Activated CD4-positive, alpha-beta T cell treated with anti-CD3 and anti-CD28 coated beads for 24 hours (primary cell): ENCODE measurements around the gene TTYH3.

ENCODE experiments used
- DNase-seq, 2 donors: peaks; one replicate each; pipeline ENCODE4 v3.0.0-alpha.2; 2020; ENCODE audit warnings: low read depth in 2 of 2

TTYH3 gene

DNA sequence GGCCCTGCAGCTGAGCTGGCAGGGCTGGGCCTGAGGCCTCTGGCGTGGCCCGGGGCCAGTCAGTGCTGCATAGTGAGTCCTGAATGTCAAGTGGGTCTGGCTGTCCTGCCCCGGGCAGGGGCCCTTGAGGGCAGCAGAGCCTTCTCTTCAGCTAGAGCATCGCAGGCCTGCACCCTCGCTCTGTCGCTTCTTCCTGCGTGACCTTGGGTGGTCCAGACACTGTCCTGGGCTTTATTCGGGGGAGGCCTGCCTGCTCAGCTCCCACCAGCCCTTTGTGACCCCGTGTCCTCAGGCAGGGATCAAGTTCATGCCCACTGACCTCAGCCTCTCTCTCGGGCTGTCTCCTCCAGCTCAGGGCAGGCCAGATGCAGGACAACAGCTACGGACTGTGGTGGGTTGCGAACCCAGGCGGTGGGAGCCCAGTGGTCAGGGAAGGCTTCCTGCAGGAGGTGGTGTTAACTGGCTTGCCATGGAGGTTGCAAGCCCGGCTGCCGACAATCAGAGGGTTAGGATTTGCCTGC lies 3.4 kb downstream of the TTYH3 start:
- no peak for DNase-seq

GRCh38 chr7:2635810-2636701 lies 4.3 kb downstream of the TTYH3 start:
- DNase-seq = no peak

- DNase-seq = no peak
Observed at GRCh38 chr7:2637066-2637471, 5.3 kb downstream of the TTYH3 start.

DNA sequence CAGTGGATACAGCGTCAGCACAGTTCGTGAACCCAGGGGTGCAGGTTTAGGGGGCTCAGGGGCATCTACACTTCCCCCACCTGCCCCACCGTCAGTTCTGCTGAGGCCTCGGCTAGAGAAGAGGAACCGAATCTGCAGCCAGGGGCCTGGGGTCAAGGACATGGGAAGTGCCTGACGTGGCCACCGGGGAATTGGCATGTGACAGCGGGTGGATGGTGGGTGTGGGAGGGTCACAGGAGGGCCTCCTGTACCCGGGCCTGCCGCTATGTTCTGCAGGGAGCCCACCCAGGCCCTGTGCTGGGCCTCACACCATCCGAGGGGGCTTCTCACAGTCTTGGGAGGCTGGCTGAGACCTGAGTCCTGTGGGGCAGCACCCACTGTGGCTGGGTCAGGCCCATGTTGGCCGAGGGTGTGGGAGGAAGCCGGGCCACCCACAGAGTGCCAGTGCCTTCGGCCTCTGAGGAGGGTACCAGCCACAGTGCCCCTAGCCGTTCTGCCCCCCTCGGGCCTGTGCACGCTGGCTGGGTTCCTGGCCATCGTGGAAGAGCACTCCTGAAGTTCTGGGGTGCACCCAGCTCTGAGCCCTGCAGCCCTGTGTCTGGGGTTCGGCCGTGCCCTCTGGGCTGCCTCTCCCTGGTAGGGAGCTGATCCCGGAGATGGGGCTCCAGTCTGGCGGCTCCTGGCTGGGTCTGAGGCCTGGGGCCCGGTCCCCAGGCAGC lies 5.9 kb downstream of the TTYH3 start:
- DNase-seq = no peak

GRCh38 chr7:2638224-2638991 lies 6.6 kb downstream of the TTYH3 start:
- DNase-seq = no peak

DNA sequence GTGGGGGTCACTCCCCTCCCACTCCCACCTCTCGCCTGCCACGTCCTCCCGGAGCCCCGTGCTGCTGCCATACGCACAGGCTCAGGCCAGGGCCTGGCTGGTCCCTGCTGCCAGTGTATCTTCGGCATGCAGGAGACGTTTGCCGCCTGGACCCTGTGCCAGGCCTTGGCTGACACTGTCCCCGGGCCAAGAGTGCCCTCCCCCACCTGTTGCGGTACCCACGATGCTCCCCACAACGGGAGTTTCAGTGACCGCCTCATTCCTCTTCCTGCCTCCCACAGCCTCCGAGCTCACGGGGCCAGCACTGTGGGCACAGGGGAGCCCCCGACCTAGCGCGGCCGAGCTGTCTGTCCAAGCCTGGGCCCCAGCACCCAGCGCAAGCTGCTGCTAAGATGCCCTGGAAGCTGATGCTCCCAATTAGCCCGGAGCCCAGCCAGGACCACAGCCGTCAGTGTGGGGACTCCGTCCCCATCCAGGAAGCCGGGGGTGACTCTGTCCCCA lies 7.4 kb downstream of the TTYH3 start:
- DNase-seq = no peak

GRCh38 chr7:2639695-2640481 lies 8.1 kb downstream of the TTYH3 start:
- no peak for DNase-seq

GRCh38 chr7:2640482-2640830 lies 8.7 kb downstream of the TTYH3 start:
- DNase-seq = no peak

GRCh38 chr7:2640846-2641316 lies 9.1 kb downstream of the TTYH3 start:
- DNase-seq = no peak

GRCh38 chr7:2641406-2642393 lies 9.9 kb downstream of the TTYH3 start:
- no peak for DNase-seq

DNA sequence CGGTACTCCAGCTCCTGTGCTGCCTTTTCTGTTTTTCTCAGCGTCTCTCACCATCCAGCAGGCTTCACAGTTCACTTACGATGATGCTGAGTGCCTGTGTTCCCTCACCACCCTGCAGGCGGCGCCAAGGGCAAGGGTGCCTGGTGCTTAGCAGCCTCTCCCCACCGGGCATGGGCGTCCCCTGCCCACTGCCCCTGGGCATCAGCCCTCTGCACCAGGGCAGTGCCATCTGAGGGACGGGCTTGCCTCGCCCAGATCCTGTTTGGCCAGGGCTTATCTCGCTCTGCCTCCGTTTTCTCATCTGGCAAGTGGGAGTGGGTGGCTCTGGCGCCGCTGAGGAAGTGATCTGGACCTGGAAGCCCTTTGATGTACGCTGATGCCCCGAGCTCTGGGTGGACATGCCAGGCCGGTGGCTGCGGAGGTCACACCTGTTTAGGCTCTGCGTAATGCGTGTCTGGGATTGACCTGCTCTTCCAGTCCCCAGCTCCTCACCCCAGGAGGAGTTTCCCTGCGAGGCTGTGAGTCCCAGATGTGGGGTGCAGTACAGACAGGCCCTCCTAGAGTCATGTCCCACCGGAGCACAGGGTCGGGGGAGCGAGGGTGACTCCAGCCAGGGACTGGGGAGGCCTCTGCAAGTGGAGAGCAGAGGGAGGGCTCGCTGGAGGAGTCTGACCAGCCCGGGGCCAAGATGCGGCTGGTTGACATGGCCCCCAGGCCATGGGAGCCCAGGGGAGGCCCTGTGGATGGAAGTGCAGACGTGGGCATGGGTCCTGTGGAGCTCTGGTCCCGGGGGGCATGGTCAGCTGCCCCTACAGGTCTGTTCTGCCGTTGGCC lies 11.8 kb downstream of the TTYH3 start:
- DNase-seq = no peak

DNA sequence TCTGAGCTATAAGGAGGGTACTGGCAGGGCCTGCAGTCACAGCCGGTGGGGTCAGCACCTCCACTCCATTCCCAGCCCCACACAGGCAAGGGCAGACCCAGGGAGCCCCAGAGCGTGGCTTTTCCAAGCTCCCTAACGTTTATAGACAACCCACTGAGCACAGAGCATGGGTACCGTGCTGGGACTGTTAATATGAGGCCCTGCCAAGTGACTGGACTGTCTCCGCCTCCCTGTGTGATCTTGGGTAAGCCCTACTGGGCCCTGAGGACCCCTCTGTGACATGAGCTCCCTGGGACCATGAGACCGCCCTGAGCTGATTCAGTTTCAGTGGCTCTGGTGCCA lies 12.4 kb downstream of the TTYH3 start:
- no peak for DNase-seq

DNA sequence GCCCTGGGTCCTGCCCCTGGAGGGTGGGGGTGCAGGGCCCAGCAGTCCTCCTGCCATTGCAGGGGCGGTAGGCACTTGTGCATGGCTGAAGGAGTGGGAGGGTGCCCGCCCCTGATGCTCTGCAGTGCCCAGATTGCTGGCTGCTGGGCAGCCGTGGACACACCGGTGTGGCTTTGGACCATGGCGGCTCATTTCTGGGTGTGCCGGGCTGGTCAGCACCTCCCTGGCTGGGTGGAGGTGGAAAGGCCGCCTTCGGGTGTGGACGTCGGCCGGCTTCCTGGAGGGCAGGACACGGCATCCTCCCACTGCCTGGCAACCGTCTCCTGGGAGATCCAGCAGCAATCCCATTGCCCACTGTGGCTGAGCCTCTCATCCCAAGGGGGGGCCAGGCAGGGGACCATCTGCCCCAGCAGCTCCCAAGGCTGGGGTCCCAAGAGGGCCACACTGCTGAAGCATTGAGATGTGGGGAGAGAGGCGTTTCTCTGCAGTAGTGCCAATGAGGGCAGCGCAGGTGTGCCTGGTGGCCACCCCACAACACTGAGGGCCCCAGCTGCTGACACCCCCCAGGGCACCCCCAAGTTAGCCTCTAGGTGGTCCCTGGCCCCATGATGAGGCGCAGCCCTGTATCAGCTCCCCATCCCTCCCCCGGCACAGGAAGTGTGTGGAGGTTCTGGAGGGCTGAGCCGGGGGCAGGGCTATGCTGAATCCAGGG lies 12.9 kb downstream of the TTYH3 start:
- no peak for DNase-seq

GRCh38 chr7:2645274-2645868 lies 13.6 kb downstream of the TTYH3 start:
- no peak for DNase-seq

DNA sequence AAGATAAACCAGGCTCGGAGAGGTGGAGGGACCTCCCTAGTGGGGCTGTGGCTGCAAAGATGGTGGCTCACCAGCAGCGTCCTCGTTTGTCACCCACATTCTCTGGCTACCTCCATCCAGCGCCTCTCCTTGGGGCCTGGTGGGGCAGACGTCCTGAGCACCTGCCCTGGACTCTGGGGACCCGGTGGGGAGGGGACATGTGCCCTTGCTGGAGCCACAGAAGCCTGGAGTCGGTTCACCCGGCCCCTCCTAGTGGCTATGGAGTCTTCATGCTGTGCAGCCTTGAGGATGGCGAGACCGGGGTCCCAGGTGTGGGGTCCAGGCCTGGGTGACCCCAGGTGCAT lies 14.5 kb downstream of the TTYH3 start:
- no peak for DNase-seq

GRCh38 chr7:2646680-2647571 lies 15.1 kb downstream of the TTYH3 start:
- DNase-seq = no peak

GRCh38 chr7:2647594-2648172 lies 15.9 kb downstream of the TTYH3 start:
- no peak for DNase-seq
